GM19467 (cell line): ENCODE results near the gene TRAF3.
"Not testable (repeated sequence)": the region's sequence is repeated elsewhere in the genome, so short reads cannot be mapped to it uniquely, and the experiment has no call there.

ENCODE experiments used
- ATAC-seq: cut with Tn5 transposase; IDR thresholded peaks from one replicate; pipeline ENCODE4 v1.9.1; 2021; ENCODE audit warnings: mild to moderate bottlenecking, moderate library complexity; ENCODE audit not compliant: unreplicated experiment

Gene TRAF3

DNA sequence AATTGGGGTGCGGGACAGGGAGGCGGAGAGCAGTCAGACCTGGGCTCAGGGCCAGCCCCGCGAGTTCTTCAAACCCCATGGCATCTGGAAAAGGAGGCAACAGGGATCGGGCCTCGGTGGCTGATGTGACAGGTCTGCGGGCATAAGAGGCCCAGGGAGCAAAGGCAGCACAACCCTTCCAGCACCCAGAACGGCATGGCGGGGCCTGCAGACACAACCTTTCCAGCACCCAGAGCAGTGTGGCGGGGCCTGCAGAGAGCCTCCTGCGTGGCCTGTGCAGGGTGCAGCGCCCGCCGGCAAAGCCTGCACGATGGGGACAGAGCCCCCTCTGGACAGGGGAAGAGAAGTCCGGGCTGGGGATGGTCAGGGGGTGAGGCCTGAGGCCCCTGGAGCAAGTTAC lies 26.2 kb upstream of the TRAF3 start:
- ATAC-seq = no peak

DNA sequence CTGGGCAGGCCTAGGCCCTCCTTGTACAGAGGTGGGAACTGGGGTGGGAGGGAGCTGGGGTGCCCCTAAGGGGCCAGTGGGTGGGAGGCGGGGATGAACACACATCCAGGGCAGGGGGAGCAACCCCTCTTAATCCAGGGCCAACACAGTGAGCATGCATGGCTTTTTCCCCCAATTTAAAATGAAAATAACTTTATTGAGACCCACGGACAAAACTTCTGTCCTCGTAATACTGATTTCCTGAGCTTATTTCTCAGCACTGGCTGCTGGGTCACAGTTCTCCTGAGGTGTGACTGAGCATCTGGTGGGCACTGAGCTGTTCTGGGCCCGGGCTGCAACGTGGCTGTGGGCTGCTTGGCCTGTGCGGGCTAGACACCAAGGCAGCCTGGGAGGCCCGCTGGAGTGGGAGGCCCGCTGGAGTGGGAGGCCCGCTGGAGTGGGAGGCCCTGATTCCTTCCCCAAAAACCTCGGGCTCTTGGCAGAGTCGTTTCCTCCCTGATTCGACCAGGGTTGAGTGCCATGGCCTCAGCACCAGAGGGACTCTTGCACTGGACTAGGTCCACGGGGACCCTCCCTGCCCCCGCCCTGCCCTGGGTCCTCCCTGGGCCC lies 24.9 kb upstream of the TRAF3 start:
- ATAC-seq = no peak

DNA sequence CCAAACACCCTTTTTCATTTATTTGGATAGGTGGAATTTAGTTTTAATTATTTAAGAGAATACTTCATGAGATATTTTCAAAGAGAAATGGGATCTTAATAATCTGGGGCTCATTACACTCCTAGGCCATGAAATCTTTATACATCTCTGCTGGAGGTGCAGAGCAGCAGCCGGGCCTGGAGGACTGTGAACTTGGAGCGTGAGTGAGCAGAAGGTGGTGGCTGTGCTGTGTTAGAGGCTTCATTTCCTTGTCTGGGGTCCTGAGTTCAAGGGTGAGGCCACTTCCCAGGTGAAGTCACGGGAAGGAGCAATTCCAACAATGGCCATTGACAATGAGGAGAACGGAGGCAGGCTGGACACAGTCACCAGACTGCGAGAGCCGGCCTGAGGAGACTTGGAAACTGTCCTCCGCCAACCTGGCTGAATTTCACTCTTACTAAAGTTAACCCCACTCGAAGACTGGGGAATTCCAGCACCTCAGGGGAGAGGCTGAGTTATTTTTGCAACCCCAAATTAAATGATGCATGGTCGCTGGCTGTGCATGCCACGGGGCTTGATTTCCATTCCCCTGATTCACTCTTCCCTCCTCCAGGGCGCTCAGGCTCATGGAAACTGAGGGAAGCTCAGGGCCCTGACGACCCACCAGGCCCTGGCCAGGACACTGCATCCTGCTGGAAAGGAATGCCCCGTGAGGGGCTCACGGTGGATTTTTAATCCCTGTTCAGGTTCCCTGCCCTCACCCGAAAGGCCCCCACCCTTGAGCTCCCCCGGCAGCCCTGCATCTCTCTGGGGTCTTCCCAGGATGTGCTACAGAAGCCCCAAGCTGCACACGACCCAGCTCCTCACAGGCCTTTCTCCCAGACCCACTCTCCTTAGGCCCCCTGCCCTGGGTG lies 22.6 kb upstream of the TRAF3 start:
- ATAC-seq = no peak

DNA sequence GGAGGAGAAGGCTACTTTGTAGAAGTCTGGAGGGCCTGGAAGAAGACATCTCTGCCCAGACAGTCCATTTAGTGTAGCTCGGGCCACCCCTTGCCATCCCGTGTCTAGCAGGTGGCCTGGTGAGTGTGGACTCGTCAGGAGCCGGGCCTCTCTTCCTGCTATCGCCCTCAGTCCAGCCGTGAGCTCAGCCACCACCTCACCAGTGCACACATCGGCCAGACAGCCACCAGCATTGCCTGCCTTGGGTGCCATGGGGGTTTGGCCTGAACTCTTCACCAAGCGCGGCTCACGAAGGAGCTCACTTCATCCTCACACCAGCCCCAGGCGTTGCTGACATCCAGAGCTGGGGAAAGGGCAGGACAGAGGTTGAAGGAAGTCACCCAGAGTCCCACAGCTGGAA lies 19.6 kb upstream of the TRAF3 start:
- ATAC-seq = no peak

DNA sequence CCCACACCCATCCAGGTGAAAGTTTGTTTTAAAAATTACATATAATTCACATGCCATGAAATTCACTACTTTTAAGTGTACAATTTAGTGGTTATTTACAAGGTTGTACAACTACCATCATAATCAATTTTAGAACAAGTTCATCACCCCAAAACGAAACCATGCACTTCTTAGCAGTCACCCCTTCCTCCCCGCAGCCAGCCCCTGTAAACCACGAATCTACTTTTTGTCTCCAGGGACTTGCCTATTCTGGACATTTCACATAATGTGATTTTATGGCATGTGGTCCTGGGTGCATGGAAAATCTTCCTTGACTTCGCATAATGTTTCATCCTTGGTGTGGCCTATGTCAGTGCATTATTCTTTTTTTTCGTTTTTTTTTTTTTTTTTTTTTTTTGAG lies 19.2 kb upstream of the TRAF3 start:
- ATAC-seq = no peak

DNA sequence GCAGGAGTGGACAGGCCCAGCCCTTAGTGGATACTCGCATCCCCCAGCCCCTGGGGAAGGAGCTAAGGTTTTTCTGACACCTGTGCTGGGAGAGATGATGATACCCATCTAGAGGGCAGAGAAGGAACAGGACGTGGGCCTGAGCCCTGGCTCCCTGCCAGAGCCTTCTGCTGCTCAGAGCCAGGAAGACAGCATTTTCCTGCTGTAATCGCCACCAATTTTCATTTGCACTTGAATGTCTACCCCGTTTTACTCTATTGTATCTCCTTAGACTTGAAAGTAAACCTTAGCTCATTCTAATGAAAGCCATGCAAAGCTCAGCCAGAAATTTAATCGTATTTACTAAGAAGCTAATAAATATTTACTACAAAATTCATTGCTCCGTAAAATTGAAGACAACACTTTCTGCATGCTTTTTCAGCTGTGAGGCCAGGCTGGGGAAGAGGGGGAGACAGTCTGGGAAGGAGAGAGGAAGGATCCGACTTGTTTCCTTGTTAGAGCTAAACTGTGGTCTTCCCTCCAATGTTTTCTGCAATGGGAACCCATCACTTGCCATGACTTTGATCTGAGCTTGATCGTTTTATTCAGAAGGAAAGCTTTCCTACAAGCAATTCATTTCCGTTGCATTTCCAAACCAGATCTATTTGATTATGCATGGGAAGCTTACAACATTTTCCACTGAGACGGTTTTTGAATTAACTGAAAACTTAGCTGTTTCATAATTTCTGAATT lies 17.6 kb upstream of the TRAF3 start:
- no peak for ATAC-seq

DNA sequence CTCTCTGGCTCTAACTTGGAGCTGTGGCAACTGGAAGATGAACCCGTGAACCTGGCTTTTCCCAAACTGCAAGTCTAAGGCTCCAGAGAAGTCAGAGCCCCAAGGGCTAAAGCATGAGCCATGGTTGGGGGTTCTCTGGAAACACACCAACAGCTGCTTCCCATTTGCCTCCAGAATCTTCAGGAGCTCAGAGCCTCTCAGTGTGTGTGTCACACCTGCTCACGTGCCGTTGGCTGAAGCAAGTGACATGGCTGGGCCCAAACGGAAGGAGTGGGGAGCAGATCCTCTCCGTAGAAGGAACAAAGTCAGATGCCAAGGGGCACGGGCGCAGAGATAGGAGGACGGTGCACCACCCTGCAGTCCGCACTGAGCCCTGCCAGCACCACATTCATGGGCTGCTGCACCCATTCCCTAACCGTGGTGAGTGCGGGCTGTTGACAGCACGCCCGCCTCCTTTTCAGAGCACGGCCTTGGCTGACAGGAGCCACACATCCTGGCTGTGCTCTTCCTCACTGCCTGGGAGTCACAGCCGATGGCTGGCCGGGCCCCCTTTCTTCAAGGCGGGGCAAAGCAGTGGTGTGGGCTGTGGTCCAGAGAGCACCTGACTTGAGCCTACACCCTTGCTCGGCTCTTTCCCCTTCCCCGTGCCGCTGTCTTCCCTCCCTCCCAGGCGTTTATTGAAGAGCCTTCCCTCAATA lies 16.6 kb upstream of the TRAF3 start:
- no peak for ATAC-seq

DNA sequence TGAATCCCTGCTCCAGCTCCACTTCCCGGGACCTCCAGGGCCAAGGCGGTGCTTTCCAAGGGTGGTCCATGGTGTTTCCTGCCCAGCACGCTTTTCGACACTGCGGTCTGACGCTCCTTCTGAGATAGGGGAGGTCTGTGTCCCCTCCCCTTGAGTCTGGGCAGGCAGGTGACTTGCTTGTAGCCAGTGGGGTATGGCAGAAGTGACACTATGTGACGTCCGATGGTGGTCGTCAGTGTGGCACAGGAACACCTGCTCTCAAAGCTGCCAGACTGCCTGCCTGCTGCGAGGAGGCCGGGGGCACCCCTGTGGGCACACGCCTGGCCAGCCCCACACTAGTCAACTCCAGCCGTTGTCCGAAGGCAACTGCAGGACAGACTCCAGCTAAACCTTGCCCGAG lies 16.0 kb upstream of the TRAF3 start:
- ATAC-seq = no peak

DNA sequence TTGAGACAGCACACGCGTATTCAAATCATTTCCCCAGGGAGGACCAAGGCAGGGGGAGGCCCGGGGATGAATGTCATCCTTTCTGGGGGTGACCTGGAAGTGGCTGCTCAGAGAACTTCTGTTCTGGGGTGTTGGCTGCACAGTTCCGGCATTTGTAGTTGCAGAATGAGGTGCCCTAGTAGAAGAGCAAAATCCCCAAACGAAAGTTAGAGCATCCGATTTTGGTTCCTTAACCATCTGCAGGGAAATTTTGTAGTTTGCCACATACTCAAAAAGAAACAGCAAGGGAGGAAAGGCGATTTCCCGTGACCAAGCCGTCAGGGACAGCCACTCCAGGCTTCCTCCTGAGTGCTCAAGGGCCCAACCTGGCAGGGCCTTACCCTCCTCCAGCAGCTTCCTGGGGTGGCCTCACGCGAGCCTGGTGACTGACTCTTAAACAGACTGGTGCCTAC lies 13.0 kb upstream of the TRAF3 start:
- ATAC-seq = peak; percentile 61

DNA sequence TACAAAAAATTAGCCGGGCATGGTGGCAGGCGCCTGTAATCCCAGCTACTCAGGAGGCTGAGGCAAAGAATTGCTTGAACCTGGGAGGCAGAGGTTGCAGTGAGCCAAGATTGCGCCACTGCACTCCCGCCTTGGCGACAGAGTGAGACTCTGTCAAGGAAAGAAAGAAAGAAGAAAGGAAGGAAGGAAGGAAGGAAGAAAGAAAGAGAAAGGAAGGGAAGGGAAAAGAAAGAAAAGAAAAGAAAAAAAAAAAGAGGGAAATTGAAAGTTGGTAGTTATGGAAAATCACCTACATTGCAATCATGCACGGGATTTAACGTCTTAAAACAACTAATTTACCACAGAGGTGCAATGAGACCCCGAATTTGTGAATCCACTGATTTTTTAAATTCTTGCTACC lies 11.5 kb upstream of the TRAF3 start:
- ATAC-seq = not testable (repeated sequence)

DNA sequence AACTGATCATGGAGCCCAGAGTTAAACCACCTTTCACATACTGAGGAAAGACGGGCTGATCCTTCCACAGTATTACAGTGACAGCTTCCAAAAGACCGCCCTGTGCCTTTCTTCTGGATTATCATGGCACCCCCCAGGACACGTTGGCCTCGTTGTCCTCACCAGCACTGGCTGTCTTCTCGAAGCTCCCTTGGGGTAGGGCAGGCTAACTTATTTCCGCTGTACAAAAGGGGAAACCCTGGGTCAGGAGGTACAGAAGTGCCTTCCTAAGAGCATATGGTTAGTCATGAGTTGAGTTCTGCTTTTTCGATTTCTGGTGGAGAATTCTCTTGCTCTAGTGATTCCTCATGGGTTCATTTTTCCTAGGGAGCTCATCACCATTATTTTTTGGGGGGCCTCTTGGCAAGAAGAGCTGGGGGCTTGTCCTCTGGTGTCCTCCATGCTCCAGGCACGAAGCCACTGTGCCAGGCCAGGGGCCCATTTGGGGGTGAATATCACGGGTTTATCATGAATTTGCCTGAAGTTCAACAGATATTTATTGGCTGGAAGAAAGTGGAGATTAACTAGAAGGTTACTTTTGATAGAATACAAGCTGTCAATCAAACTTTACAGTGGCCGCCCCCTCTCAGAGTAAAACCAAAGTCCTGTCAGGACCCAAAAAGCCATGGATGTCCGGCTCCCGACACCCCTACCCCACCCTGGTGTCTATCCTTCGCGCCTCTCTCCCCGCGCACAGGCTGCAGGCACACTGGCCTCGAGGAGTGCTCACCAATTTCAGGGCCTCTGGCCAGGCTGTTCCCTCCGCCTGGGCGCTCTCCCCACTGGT lies 8.8 kb upstream of the TRAF3 start:
- ATAC-seq = no peak

DNA sequence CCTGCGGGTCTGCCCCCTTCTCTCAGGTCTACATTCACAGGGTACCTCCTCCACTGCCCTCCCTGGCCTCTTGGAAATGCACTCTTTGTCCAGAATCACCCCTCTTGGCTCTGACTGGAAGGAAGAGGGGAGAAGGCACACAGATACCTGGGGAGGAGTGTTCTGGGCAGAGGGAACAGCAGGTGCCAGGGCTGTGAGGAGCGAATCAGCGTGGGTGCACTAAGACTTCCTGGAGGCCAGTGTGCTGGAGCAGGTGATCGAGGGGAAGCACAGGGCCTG lies 8.3 kb upstream of the TRAF3 start:
- ATAC-seq = no peak

DNA sequence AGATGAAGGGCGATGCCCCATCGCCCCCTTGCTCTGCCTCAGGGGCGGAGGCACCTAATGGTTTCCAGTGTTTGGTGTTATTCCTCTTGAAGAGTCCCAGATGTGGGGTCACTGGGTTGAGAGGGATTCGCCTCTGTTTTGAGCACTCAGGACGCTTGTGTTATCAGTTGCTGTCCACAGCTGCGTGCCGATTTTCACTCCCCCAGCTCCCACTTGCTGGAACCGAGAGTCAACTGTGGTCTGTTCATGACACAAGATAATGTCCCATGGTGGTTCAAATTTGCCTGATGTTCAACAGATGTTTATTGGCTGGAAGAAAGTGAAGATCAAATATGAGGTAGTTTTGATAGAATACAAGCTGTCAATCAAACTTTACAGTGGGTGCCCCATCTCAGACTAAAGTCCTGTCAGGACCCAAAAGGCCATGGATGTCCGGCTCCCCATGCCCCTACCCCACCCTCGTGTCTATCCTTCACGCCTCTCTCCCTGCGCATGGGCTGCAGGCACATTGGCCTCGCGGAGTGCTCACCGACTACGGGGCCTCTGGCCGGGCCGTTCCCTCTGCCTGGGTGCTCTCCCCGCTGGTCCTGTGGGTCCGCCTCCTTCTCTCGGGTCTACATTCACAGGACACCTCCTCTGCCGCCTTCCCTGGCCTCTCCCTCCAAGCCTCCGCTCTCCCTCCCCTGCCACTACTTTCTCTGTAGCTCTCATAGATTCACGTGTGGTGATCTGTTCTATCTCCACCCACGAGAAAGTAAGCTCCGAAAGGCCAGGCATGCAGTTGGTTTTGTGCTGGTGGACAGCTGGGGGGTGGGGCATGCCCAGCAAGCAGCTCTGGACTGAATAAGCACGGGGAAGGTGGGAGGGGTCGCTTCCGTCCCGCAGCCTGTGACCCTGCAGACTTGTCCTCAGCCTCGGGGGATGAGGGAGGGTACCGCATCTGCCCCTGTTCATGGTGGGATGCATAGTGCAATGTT lies 6.8 kb upstream of the TRAF3 start:
- no peak for ATAC-seq

DNA sequence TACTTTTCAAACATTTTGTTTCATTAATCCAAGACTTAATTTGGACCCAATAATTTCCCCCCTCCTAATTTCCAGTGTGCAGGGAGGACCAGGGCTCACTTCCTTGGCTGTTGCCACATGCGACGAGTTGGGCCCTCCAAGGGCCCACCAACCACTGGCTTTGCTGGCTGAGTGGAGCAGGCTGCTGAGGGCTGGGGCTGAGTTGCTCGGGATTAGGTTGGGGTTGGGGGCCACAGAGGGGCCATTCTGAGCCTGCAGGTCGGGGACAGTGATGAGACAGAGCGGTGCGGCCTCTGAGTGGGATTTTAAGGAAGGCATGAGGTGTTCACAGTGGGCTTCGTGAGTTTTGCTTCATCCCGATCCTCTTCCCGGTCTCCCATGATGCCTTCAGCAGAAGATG lies 6.1 kb upstream of the TRAF3 start:
- ATAC-seq = no peak

DNA sequence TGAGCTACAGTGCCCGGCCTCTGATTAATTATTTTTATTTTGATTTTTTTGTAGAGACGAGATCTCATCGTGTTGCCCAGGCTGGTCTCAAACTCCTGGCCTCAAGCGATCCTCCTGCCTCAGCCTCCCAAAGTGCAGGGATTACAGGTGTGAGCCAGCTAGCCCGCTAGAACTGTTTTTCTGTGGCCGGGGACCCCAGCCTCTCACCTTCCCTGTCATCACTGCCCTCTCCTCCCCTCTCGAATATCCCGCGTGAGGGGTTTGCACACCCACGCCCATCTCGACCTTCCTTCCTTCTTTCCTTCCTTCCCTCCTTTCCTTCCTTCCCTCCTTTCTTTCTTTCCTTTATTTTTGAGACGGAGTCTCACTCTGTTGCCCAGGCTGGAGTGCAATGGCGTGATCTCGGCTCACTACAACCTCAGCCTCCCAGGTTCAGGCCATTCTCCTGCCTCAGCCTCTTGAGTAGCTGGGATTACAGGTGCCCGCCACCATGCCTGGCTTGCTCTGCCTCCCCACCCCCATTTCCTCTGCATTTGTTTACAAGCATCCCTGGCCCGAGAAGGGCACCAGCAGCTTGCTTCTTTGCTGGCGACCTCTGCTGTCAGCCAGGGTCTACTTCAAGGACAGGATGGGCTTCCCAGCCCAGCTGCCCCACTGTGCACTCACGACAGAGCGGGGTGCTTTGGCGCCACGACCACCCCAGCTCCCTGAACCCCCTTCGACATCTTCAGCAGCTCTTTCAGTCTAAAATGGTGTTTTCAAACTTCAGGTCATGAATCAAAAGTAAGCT lies 4.3 kb upstream of the TRAF3 start:
- no peak for ATAC-seq

DNA sequence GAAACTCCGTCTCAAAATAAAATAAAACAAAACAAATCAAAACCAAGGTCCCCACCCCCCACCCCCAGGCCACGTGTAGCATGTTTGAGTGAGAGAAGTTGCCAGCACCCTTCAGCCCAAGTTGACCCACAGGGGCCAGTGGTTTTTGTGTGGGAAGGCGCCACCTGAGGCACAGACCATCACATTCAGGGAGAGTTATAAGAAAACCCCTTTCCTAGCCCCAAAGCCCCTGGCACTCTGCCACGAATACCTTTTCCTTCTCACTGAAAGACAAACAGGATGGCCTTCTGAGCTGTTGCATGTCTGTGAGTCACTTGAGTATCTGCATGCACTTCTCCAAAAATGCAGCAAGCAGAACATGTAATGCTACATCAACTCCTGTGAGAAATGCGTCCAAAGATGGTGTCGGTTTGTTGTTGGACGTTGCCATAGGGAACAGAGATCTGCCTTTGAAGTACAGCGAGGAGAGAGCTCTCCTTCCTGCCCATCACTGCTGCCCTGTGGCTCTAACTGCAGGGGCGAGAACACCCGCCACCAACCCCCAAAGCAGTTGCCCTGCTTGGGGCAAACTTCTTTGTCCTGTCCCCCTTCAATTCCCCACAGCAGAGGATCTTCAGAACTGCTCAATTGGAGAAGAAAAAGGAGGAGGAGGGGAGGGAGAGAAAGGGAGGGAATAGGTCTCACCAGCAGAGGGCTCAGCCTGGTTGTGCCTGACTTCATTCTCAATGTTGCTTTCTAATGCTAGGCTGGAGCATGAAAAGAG lies 2.7 kb upstream of the TRAF3 start:
- ATAC-seq = peak; percentile 28

DNA sequence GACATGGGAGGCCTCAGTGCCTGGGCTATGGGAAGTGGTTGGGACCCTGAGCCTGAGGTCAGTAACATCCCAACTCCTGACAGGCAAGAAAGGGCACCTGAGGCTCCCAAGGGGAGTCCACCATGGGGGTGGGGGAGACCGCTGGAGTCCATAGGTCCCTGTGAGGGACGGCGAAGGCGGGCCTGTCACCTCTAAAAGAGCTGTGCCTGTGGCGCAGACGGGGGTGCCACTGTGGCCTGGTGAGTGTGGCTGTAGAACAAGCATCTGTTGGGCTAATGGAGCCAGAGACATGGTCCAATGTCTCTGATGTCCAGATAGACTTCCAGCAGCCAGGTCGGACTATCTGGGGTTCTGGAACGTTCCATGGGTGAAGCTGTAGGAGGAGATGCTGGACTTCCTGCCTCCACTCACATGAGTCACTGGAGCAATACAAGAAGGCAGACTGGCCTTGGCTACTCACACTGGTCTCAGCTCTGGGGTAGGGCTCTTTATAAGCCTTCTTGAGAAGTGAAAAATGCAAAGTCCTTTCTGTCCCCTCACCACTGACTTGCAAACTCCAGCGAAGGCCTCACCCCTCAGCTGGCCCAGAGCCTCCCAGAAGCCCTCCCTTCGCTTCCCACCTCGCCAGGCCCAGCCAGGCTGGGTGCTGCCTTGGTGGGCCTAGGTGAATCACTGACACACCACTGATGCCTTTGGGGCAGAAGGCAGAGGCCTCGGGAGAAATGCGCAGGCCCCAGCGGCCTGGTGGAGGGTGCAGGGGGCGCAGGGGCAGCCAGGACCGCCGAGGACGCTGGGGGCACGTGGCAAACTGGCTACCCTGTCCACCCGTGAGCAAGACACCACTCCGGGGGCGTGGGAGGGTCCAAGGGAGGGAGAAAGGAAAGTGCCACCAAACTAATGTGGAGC lies 1.1 kb upstream of the TRAF3 start:
- ATAC-seq = no peak
